Gastroesophageal sphincter (tissue), 2 donors: ENCODE results near the gene LMAN2.
"Not testable (repeated sequence)": the region's sequence is repeated elsewhere in the genome, so short reads cannot be mapped to it uniquely, and the experiment has no call there.

Experiments used
- EP300 ChIP-seq: sonication (generic); formaldehyde crosslinking; IDR thresholded peaks from one replicate; pipeline ENCODE4 v1.6.1; 2017; ENCODE audit warnings: antibody characterized with exemption, mild to moderate bottlenecking
- POLR2A ChIP-seq, 2 donors: fragments of 450-650 bp; IDR thresholded peaks; one replicate each; pipeline ENCODE4 v1.6.1; 2017; ENCODE audit warnings: antibody characterized with exemption in 2 of 2, mild to moderate bottlenecking in 2 of 2, moderate library complexity in 1 of 2

DNA sequence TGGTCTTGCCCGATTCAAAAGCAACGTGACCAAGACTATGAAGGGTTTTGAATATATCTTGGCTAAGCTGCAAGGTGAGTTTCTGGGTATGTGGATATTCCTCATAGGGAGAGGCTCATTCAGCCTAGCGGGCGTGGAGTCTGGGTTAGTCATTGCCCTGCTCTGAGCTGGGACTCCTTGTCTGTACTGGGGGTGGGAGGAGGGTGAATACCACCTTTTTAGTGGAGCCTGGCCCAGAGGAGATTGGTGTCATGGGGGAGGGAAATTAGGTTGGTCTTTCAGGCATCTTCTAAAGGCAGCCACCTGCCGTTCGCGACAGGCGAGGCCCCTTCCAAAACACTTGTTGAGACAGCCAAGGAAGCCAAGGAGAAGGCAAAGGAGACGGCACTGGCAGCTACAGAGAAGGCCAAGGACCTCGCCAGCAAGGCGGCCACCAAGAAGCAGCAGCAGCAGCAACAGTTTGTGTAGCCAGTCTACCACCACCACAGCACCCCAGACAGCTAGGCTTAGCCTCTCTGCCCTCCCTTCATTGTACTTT, 45.3 kb downstream of the LMAN2 start:
- TF ChIP-seq POLR2A (IDR thresholded peaks at IDR 0.05); EP300: not testable (repeated sequence)
